H1 (cell line): ENCODE results near the gene CTSS.
"Not testable (repeated sequence)": the region's sequence is repeated elsewhere in the genome, so short reads cannot be mapped to it uniquely, and the experiment has no call there.

Source experiments
- BRCA1 ChIP-seq: IDR thresholded peaks from 2 replicates; pipeline ENCODE4 v1.6.1; 2012; ENCODE audit warnings: low read depth, low read length, improper control_type of control experiment
- CHD2 ChIP-seq: IDR thresholded peaks from 2 replicates; pipeline ENCODE4 v1.6.1; 2012; ENCODE audit warnings: low read length, improper control_type of control experiment
- CTCF ChIP-seq, 3 experiments: IDR thresholded peaks; 1 replicate in 2 of 3; 2 replicates in 1 of 3; pipeline versions ENCODE4 v1.5.1 to v1.6.1; 2011; ENCODE audit warnings: low read length in 3 of 3, mild to moderate bottlenecking in 3 of 3, inconsistent platforms in 2 of 3, low read depth in 1 of 3, moderate library complexity in 1 of 3; ENCODE audit not compliant: insufficient read depth in 1 of 3; ENCODE audit errors: control extremely low read depth in 1 of 3
- POLR2A ChIP-seq, 2 experiments: IDR thresholded peaks; 1 replicate in 1 of 2; 2 replicates in 1 of 2; pipeline ENCODE4 v1.6.1; 2011; ENCODE audit warnings: low read depth in 2 of 2, low read length in 2 of 2, mild to moderate bottlenecking in 2 of 2; ENCODE audit errors: control extremely low read depth in 1 of 2
- SIN3A ChIP-seq, 2 experiments: IDR thresholded peaks in 1 of 2; conservative IDR thresholded peaks in 1 of 2; 2 replicates each; pipeline ENCODE4 v1.6.1; 2011 to 2012; ENCODE audit warnings: low read length in 2 of 2, improper control_type of control experiment in 1 of 2, low read depth in 1 of 2, mild to moderate bottlenecking in 1 of 2
- SUZ12 ChIP-seq: fragments of 200-600 bp; sonication (generic); IDR thresholded peaks from 2 replicates; pipeline ENCODE4 v1.6.1; 2012; ENCODE audit warnings: mild to moderate bottlenecking, inconsistent platforms, low read length, moderate library complexity, mixed read lengths

- not testable (repeated sequence) for TF ChIP-seq SUZ12; CTCF (IDR thresholded peaks at IDR 0.05; ENCODE audit: control extremely low read depth in 1 of 3, insufficient read depth in 1 of 3, low read depth in 1 of 3, low read length in 3 of 3); CHD2; SIN3A (conservative IDR thresholded peaks at IDR 0.05 in 1 of 2, IDR thresholded peaks at IDR 0.05 in 1 of 2; ENCODE audit: low read depth in 1 of 2, low read length in 2 of 2); BRCA1; POLR2A (IDR thresholded peaks at IDR 0.05; ENCODE audit: control extremely low read depth in 1 of 2, low read depth in 2 of 2, low read length in 2 of 2)
Measured at GRCh38 chr1:150709031-150709430, 56.5 kb downstream of the CTSS start.
